GM19043 (cell line): ENCODE results near the gene MICAL3.

Experiments
- ATAC-seq: cut with Tn5 transposase; IDR thresholded peaks from one replicate; pipeline ENCODE4 v1.9.1; 2021; ENCODE audit warnings: low read depth; ENCODE audit not compliant: unreplicated experiment

MICAL3 gene

DNA sequence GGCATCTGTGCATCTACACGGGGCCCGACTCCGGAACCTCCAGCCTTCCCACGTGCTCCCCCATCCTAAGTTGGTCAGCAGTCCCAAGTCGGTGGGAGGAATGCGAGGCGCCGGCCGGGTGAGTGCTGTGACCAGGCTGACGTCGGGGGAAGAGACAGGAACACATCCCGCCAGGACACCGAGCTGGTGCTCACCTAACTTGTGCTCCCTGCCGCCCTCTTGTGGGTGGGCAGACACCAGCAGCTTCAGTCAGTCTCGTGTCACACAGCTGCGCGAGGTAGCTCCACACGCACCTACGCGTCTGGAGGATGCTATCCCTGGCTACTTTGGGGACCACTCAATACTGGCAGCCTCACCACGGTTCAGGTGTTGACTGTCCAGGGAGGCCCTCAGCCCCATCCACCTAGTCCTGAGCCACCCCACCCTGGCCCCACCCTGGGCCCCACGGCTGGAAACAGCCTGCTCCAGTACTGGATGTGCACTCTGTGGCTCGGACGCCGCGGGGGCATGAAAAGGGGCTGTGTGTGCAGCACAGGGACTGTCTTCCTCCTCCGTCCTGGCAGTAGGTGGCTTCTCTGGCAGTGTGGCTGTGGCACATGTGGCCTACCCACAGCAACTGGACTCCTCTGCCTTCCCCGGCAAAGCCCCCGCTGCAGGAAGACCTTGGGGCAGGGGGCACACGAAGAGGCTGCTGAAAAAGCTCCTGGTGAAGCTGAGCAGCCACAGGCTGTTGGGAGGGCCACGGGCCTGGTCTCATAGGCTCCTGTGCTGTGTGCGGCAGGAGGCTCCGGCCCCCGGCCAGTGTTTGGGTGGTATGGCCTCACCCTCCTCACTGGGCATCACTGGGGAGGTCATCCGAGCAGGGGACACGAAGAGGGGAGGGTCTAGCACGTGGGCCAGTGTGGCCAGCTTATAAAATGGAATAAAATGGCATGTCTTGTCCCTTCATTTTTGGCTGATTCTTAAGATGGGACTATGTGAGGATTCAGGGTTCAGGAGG is 238.9 kb downstream of the MICAL3 start:
- ATAC-seq, result no peak

DNA sequence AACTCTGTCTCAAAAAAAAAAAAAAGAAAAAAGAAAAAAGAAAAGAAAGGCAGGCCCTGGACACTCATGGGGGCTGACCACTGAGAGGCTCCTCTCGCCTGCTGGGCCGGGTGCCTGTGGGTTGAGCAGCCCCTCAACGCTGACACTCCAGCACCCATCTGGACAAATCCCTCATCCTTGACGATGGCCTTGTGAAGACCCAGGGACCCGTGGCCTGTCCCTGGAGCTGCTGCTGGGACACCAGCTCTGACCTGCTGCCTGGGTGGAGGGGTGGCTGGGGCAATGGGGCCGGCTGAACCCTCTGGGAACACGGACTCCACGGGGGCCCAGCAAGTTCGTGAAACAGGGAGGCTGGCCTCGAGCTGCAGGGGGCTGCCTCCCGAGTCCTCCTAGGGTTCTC is 239.6 kb downstream of the MICAL3 start:
- ATAC-seq, result no peak

DNA sequence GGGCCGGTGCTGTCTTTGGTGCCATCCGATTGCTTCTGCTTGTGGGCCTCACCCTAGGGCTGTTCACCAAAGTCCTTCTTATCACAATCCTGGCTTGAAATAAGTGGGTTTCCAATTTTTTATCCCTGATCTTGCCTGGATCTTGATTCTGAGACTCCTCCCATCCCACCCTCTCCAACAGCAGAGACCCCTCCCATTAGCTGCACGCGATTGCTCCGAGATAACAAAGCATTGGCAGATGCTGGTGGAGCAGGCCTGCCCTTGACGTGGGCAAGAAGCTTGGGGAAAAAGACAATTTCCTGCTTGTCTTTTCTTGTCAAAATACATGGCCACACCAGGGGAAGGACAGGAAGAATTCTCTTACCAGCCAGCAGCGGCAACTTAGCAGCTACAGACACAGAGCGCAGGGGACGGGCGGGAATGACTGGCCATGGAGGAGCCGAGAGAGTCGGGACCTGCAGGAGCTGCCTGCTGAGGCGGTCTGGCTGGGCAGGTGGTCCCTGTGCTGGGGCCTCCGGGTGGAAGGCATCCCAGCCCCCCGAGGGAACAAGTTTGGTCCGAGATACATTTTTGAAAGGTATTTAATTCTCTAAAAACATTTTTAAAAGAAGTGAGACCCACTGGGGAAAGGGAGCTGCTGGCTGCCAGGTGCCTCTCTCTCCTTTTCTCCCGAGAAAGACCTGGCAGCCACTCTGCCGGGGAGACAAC is 240.4 kb downstream of the MICAL3 start:
- ATAC-seq, result no peak

GRCh38 chr22:17783312-17783711 is 241.0 kb downstream of the MICAL3 start:
- no peak for ATAC-seq

- ATAC-seq, result no peak
Measured at GRCh38 chr22:17782621-17783020, 241.7 kb downstream of the MICAL3 start.

- ATAC-seq, result no peak
Measured at GRCh38 chr22:17782158-17782557, 242.2 kb downstream of the MICAL3 start.

GRCh38 chr22:17781319-17782031 is 242.9 kb downstream of the MICAL3 start:
- ATAC-seq, result peak; percentile 31

DNA sequence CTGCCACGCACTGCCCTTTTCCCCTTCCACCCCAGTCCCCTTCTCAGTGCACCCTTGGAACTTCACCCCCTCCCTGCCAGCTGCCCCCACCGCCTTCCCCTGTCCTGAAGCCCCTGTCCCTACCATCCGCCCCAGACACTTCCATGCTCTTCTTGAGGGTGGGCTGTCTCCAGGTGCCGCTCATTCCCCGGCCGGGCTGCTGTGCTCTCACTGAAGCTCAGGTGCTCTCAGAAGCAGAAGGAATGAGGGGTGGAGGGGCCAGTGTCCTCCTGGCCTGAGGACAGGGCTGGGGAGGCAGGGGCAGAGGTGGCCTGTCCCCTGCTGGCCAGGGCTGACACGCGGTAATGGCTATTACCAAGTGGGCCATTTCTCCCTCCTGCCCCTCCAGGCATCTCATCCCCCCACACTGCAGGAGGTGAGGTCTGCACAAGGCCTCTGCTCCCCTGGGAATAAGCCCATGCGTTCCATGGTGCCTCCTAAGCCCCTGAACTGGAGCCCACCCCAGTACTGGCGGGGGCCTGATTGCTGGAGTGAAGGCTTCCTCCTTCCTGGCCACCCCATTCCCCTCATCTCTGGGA is 243.5 kb downstream of the MICAL3 start:
- no peak for ATAC-seq

- no peak for ATAC-seq
Measured at GRCh38 chr22:17780116-17780740, 244.1 kb downstream of the MICAL3 start.

DNA sequence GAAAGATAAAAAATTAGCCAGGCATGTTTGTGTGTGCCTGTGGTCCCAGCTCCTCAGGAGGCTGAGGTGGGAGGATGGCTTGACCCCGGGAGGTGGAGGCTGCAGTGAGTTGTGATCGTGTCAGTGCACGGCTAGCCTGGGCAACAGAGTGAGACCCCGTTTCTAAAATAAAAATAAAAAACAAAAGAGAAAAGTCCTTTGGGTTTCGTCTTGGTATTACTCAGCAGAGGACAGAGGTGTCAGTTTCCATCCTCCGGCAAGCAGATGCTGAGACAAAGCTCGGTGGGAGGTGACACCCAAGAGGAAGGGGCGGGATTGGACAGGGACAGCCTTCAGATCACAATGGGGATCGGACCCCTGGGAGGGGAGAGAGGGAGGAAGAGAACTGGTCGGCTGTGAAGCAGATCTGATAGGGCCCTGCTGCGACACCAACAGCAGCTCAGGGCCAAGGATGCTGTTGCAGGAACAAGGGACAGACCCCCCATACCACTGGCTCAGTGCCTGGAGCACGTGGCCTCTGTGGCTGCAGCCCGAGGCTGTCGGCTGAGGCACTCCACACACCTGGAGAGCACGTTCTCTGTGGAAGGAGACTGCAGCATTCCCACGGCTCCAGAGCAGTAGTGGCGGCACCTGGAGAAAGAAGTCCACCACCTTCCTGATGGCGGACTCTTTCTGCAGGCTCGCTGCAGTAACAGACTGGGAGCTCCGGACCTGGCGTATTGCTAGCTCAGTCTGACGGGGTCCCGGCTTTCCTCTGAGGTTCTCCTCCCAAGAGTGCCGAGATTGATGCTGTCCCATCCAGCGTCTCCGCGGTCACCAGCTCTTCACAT is 244.9 kb downstream of the MICAL3 start:
- ATAC-seq, result peak; percentile 42

DNA sequence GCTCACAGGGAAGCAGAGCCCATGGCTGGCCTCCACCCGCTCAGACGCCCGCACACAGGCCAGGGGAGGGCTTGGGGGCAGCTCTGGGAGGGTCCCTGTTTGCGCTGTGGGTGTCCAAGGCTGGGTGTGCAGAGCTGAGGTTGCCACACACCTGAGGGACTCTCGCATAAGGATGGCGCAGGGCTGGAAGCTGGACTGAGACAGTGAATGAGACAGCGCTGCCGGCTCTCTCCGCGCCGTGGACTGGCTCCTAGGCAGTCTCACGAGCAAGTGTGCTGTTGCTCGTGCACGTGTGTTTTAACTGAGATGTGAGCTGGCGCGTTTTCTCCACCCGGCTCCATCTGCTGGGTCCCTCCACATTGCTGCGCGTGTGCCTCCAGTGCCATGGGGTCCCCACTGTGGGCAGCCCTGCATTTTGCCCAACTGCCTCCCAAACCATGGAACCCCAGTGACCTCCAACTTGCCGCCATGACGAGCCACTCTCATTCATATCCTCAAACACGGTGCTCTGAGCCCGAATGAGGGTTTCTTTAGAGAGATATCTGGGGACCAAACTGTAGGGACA is 245.9 kb downstream of the MICAL3 start:
- no peak for ATAC-seq

GRCh38 chr22:17777717-17778044 is 246.7 kb downstream of the MICAL3 start:
- no peak for ATAC-seq

GRCh38 chr22:17777005-17777716 is 247.2 kb downstream of the MICAL3 start:
- ATAC-seq, result no peak

- ATAC-seq, result no peak
Measured at GRCh38 chr22:17775781-17776465, 248.4 kb downstream of the MICAL3 start.

DNA sequence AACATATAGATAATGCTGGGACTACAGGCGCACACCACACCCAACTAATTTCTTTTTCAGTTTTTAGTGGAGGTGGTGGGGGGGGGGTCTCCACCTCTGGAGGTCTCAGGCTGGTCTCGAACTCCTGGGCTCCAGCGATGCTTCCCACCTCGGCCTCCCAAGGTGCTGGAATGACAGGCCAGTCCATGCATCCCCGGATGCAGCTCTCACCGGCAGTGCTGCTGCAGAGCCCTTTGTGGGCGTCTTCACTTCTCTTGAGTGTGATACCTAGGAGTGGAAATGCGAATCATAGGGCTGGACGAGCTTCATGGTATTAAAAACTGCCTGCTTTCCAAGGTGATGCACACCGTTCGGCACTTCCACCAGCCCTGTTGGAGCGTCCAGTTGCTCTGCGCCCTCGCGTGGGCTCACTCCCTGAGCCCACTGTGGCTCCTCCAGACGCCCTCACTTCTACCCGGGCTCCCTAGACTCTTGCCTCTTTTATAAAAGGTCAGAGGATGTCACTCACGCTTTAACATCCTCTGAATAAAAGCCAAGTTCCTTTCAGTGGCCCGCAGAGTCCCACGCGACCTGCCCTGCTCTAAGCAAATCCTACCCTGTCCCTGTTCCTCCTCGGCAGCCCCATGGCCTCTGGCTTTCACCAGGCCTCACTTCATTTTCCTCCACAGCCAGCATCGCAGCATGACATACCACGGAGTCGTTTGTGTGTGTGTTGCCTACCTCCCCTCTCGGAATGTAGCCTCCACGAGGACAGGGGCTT is 249.3 kb downstream of the MICAL3 start:
- no peak for ATAC-seq

GRCh38 chr22:17774206-17774925 is 250.0 kb downstream of the MICAL3 start, which contains the start of gene BID:
Gene BID, minus strand, starts transcription at chr22:17774469. Its CDS starts 24,353 bp downstream, at chr22:17750116.
- no peak for ATAC-seq
